IPS-18c (cell line): ENCODE results near the gene JAG2.

Source experiments
- H3K4me3 ChIP-seq: 2 replicates; pipeline ENCODE4 v1.7.0; 2013; ENCODE audit warnings: low read depth, mild to moderate bottlenecking, low read length, moderate library complexity; ENCODE audit not compliant: insufficient read depth
- H3K9me3 ChIP-seq: one replicate; pipeline ENCODE4 v1.6.1; 2013; ENCODE audit warnings: mild to moderate bottlenecking, low read length, moderate library complexity; ENCODE audit not compliant: control insufficient read depth, insufficient read depth

The JAG2 gene

GRCh38 chr14:105173901-105174894 lies 5.6 kb upstream of the JAG2 start:
- no peak overlapping the region for H3K4me3 ChIP-seq

GRCh38 chr14:105173145-105173544 lies 4.6 kb upstream of the JAG2 start:
- Histone ChIP-seq H3K9me3 (no peaks in the 10 kb centered on the region), H3K4me3 (no peak overlapping the region)

More at GRCh38 chr14:105173901-105174894, 5.6 kb upstream of the JAG2 start:
- no peaks in the 10 kb centered on the region for H3K9me3 ChIP-seq

- H3K4me3 ChIP-seq: no peak overlapping the region
These were observed 3.9 kb upstream of the JAG2 start for GRCh38 chr14:105172476-105172875.

GRCh38 chr14:105171004-105171673 lies 2.6 kb upstream of the JAG2 start:
- Histone ChIP-seq H3K9me3 (no peaks in the 10 kb centered on the region), H3K4me3 (no peak overlapping the region)

More at GRCh38 chr14:105172476-105172875, 3.9 kb upstream of the JAG2 start:
- H3K9me3 ChIP-seq: no peaks in the 10 kb centered on the region

- H3K9me3 ChIP-seq: no peaks in the 10 kb centered on the region
- H3K4me3 ChIP-seq: no peak overlapping the region
These were observed 1.4 kb upstream of the JAG2 start for GRCh38 chr14:105169776-105170655.

- Histone ChIP-seq H3K9me3 (no peaks in the 10 kb centered on the region), H3K4me3 (peak overlapping the region; percentile 43)
These were observed 467 bp upstream of the JAG2 start for GRCh38 chr14:105168979-105169507.

GRCh38 chr14:105168093-105168420 lies 519 bp downstream of the JAG2 start:
- peak overlapping the region; percentile 43; the same call in 1 of the 2 replicates for H3K4me3 ChIP-seq
- no peaks in the 10 kb centered on the region for H3K9me3 ChIP-seq

- peak overlapping the region; percentile 43 for H3K4me3 ChIP-seq
- H3K9me3 ChIP-seq: no peaks in the 10 kb centered on the region
These were observed 1.1 kb downstream of the JAG2 start for GRCh38 chr14:105167303-105168092.

GRCh38 chr14:105166571-105167302 lies 1.8 kb downstream of the JAG2 start:
- H3K4me3 ChIP-seq: no peak overlapping the region
- H3K9me3 ChIP-seq: no peaks in the 10 kb centered on the region

GRCh38 chr14:105165761-105166485 lies 2.7 kb downstream of the JAG2 start:
- H3K4me3 ChIP-seq: no peak overlapping the region
- H3K9me3 ChIP-seq: no peaks in the 10 kb centered on the region

GRCh38 chr14:105165134-105165704 lies 3.4 kb downstream of the JAG2 start:
- Histone ChIP-seq H3K4me3 (no peak overlapping the region), H3K9me3 (no peaks in the 10 kb centered on the region)

- Histone ChIP-seq H3K4me3 (no peak overlapping the region), H3K9me3 (no peaks in the 10 kb centered on the region)
These were observed 5.4 kb downstream of the JAG2 start for GRCh38 chr14:105163040-105163742.

GRCh38 chr14:105162669-105162979 lies 6.0 kb downstream of the JAG2 start:
- Histone ChIP-seq H3K9me3 (no peaks in the 10 kb centered on the region), H3K4me3 (no peak overlapping the region)

GRCh38 chr14:105161964-105162668 lies 6.5 kb downstream of the JAG2 start:
- no peaks in the 10 kb centered on the region for H3K9me3 ChIP-seq
- H3K4me3 ChIP-seq: no peak overlapping the region
